GM21515 (cell line): ENCODE data around the gene JCHAIN.
"Not testable (repeated sequence)": the region's sequence is repeated elsewhere in the genome, so short reads cannot be mapped to it uniquely, and the experiment has no call there.

Experiments
- ATAC-seq: cut with Tn5 transposase; IDR thresholded peaks from one replicate; pipeline ENCODE4 v1.9.1; 2021; ENCODE audit not compliant: unreplicated experiment

Gene JCHAIN

DNA sequence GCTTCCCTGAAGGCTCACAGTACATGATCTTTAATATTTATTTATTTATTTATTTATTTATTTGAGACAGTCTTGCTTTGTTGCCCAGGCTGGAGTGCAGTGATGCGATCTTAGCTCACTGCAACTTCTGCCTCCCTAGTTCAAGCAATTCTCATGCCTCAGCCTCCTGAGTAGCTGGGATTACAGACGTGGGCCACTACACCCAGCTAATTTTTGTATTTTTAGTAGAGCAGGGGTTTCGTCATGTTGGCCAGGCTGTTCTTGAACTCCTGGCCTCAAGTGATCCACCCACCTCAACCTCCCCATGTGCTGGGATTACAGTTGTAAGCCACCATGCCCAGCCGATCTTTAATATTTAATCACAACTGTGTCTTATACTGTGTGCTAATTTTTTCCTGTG is 15.6 kb downstream of the JCHAIN start:
- not testable (repeated sequence) for ATAC-seq

DNA sequence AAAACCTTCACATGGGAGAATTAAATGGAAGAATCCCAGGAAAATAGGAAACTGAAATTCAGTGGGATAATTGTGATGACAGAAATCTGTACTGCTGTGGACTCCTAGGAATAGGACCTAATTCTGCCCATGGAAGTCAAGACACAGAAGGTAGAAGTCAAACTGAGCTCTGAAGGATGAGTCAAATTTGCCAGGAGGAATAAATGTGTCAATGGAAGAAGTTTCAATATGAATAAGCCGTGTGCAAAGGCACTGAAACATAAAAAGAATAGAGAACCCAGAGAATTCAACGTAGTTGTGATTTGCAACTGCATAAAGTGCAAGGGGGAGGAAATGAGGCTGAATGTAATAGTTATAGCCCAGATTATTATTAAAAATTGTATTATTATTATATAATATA is 26.1 kb downstream of the JCHAIN start:
- no peak for ATAC-seq

DNA sequence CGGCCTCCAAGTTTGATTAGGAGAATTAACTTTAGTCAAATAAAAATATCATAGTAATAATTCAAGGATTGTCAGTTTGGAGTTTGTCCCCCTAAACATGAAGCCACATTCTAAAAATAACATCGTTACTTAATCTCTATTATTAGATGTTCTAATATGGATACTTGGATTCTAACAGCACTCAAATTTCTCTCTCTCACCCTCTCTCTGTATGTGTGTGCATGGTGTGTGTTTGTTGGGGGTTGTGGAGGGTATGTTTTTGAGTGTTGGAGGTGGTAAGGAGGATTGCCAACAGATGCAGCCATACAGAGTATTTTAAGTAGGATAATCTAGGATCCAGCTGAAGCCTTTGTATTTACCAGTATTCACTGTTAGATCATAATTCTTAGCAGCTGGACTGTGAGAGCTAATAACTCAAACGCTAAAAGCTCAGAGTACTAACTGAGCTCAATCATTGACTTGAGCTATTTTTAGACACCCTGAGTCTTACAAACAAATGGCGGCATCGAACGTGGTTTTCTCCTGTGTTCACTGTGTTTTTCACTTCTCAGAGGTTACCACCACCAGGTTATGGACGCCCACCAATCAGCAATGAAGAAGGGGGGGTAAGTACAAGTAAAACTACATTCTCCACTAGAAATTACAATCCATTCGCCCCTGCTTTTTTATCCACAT is 28.9 kb downstream of the JCHAIN start:
- no peak for ATAC-seq

DNA sequence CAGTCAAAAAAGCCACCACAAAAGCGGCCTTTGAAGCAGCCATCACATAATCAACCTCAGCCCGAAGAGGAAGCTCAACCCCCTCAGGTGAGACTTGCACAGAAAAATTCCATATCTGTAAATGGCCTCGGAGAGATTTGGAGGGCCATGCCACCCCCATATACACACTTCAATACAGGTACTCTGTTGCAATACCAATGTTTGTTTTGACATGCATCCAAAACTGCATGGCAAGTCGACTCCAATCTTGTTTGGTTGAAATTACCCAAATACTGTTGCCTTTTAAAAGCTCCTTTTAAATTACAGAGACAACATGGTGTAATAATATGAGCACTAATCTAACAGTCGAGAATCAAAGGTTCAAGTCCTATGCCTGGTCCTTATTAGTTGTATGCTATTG is 31.8 kb downstream of the JCHAIN start:
- ATAC-seq = no peak

DNA sequence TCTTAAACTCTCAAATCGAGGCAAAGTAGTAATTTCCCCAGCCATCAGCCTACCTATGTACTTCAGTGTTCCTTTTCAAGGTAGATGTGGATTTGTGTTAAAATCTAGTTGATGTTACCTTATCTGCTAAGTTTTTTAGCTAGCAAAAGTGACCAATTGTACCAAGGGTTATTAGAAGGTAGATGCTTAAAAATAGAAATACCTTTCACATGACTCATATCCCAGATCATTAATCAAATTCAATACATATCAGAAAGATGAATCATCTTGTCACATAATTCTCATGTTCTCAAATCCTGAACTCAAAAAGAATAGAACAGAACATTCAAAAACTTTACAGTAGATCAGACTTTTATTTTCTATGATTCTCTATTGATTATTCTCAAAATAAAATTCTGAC is 34.3 kb downstream of the JCHAIN start:
- ATAC-seq = no peak

DNA sequence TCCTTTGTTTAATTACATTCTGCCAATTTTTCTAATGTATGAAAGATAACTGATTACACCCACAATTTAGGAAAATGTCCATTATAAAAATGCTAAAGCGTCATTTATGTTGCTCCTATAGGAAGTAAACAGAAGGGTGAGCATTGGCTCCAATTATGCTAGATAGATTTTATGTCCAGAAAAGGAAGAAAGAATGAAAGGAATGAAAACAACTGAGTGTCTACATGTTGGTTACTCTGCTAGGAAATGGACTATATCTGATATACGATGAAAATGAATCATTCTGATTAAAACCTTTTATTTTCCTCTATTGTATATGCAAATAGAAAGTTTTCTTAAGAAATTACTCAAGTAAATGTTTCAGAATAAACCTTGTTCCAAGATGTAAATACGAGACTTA is 36.1 kb downstream of the JCHAIN start:
- ATAC-seq = no peak

DNA sequence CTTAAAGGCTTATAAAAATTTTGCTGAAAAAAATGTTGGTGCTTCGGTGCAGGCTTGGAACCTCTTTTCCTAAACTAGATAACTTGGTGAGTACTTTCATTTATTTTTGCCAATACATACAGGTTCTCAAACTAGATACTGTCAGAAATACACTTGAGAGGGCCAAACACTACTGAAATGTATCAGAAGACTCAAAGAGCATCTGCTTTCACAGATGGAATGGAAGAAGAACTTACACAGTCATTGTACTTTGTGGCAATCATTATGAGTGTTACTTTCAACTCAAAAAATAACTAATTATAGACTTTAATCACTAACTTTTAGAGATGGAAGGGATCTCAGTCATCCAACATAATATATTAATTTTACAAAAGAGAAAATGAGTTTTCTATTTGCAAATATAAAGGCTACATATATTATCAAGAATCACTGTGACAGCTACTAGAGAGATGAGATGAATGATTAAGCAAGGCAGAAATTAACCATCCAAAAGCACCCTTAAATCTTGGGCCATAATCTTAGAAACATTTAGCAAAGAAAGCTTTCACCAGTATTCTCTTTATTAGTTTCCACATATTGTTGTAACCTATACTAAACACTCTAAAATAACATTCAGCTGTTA is 36.7 kb downstream of the JCHAIN start:
- no peak for ATAC-seq

DNA sequence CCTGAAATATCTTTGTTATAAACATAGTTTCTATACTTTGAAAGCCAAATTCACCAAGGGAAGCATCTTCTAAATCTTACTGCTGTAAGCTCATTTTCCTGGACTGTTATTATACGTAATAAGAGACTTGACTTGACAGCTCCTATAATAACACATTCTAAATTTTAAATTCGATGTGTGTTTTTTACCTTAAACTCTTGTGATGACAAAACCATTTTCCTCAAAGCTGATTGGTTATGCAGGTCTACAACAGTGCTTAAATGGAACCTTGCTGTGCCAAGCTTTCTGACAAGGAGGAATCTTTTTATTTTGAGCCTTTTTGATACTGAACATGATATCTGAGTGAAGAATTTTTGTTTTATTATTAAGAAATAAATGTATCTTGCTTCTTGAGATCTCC is 37.9 kb downstream of the JCHAIN start, which contains the start of gene ENAM:
ENAM (plus strand) TSS at position 301 of the 400 bp plus-strand sequence. CDS start 757 bp downstream, outside the sequence.
- no peak for ATAC-seq

DNA sequence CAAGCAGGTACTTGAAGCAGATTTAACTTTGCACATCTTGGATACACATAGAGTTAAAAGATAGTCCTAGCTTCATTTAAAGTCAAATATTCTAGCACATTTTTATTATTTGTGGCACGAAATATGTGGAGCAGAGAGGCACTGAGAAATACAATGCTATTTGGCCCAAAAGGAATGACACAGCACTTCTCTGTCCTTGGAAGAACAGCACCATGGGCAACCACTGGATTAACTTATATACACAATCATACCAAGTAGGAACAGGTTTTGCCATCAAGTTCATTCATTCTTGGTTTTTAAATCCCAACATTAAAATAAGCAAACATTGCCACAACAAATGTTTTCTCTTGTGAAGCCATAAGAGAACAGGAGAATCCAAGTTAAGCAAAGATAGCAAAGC is 38.7 kb downstream of the JCHAIN start:
- ATAC-seq = no peak

DNA sequence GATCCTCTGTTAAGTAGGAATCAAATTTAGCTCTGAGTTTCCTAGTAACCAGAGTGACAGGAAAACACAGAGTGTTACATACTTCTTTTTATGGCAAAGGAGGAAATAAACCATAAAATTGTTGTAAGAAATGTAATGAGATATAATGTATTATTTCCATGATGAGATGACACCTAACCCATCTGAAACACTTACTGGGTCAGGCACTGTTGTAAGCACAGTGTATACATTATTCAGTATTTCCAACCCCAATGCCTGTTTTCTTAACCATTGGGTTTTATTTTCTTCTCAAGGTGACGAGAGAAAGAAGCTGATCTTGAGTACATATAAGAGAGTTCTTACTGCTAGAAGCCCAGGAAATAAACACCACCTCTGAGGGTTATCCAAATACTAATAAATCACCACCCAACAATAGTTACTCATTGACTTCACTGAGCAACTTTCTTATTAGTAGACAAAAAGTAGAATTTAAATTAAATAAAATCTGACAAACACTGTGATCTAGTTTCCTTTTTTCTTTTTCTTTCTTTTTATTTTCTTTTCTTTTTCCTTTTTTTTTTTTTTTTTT is 42.0 kb downstream of the JCHAIN start:
- no peak for ATAC-seq

DNA sequence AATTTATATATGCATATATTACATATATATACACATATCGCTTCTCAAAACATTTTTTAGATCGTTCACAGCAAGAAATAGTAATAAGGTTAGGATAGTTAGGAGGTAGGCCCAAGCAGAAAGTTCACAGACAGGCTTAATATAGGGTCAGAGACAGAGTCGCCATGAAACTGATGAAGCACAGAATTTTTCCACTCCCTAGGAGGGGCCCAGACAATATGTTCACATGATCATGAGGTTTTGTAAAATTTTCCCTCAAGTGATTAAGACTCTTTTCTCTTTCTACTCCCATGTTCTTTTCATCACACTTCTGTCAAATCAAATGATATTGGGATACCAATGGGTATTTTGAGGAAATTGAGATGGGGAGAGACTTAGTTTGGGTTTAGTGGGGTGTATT is 43.0 kb downstream of the JCHAIN start:
- ATAC-seq = no peak

DNA sequence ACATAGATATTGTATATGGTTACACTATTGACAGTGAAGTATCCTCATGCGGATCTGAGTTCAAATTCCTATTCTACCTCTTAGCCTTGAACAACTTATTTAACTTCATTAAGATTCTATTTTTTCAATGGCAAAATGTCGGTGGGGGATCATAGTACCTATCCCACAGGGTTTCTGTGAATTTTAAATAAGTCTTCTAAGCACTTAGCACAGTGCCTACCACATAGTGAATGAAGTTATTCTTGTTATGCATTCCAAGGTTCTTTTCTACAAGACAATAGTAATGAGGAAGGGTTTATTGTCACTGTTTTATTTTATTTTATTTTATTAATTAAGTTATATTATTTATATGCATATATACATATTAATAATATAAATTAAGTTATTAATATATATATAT is 46.5 kb downstream of the JCHAIN start:
- no peak for ATAC-seq

DNA sequence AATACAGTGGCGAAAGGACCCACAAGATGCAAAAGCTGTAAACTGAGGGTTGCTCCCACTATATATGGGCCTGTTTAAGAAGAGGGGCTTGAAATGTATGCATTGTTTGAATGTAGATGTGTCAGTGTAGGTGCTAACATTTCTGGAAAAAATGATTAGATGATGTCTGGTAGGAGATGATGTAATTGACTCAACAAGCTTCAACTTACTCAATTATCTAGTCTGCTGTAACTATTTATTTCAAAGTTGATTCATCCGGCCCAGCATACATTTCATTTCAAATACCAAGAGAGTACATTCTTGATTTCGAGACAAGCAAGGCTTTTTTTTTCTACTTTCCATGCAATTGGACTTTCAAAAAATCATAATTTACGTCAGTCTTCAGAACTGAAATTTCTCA is 47.0 kb downstream of the JCHAIN start:
- no peak for ATAC-seq

DNA sequence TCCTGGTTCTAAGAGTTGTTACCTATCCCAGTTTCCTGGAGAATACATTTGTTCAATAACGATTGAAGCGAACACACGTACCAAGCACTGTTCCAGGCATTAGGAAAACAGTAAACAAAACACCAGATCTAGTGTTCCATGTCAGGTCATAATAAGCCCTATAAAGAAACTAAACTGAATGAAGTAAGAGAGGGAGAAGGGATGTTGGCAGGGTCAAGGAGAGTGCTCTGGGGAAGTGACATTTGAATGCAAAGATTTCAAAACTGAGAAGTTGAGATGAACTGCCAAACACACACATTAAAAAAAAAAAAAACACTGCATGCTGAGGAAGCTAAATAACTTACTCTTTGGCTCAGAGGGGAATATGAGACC is 52.1 kb downstream of the JCHAIN start:
- no peak for ATAC-seq

DNA sequence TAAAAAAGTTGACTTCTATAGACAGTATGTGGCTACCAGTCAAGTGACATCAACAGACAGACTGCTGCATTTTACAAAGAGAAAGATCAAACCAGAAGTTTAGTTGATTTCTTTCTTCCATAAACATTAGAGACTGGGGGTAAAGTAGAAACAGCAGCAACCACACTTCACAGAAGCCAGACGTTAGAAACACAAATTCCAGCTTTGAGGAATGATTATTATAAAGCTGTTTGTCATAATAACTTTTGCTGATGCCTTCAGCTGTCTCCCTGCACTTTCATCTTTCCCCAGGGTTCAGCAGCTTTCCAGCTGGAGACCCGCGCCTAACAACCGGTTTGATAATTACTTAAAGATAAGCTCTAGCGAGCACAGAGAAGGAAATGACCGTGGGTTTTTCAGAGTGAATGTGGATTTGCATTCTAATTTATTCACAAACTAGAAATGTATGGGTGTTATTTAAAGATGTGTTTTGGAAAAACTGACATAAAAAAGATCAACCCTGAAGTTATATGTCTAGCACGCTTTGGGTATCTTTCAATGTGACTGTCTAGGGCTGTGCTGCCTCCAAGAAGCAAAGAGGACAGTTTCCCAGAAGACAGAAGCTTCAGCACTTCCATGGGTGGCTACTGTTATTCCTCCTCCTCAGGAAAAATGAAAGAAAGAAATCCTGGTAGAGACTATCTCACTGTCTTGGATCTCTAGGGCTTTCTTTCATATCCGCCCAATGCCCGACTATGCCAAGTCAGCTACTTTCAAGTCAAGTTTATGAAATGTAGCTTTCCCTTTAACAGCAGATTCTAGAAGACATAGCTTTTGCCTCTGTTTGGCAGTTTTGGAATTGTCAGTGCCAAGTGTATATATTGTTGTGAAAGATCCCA is 52.8 kb downstream of the JCHAIN start:
- no peak for ATAC-seq

DNA sequence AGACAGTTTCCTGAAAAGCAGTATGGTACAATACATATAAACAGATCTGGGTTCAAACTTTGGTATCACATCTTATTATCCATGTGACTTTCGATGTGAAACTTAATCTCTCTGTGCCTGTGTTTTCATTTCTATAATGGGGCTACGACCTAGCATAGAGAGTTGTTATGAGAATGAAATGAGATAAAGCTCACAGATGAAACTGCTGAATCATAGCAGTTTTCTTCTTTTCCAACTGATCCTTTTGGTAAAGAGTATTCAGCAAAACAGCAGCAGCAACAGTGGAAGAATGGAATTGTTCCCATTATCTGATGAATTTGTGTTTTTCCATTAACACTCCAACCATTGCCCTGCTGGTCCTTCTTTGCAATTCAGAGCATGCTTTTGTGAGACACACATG is 58.0 kb downstream of the JCHAIN start:
- ATAC-seq = no peak

DNA sequence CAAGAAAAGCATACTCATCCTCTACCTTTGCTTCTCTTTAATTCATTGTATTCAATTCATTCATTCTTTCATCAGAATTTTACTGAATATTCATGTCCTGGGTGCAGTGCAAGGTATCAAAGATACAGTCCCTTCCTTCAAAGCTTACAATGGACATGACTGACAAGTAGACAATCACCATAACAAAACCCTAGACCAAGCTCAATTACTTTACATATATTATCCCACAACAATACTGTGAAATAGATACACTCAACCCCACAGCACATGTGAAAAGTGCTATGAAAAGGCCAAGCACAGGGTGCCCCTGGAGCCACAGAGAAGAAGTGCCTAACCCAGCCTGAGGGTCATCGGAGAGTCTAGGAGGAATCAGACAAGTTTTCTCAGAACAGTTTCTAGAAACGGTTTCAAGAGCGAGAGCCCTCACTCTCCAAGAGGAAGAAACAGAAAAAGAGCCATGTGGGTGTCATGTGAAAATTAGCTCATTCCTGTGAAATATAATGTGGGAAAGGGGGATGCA is 58.9 kb downstream of the JCHAIN start:
- ATAC-seq = no peak

DNA sequence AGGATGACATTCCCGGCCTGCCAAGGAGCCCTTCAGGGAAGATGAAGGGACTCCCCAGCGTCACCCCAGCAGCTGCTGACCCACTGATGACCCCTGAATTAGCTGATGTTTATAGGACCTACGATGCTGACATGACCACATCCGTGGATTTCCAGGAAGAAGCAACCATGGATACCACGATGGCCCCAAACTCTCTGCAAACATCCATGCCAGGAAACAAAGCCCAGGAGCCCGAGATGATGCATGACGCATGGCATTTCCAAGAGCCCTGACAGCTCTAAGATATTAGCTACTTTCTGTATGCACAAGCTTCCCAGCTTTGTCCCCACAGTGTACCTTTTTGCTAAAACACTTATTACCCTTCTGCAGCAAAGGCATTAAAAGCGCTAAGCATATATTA is 59.8 kb downstream of the JCHAIN start:
- no peak for ATAC-seq
